ENCODE measurements around the gene RNF5.
"Not testable (repeated sequence)": the region's sequence is repeated elsewhere in the genome, so short reads cannot be mapped to it uniquely, and the experiment has no call there.

Gene RNF5

GRCh38 chr6:32190911-32191677, 12.9 kb downstream of the RNF5 start:
- no peak for DNase-seq

DNA sequence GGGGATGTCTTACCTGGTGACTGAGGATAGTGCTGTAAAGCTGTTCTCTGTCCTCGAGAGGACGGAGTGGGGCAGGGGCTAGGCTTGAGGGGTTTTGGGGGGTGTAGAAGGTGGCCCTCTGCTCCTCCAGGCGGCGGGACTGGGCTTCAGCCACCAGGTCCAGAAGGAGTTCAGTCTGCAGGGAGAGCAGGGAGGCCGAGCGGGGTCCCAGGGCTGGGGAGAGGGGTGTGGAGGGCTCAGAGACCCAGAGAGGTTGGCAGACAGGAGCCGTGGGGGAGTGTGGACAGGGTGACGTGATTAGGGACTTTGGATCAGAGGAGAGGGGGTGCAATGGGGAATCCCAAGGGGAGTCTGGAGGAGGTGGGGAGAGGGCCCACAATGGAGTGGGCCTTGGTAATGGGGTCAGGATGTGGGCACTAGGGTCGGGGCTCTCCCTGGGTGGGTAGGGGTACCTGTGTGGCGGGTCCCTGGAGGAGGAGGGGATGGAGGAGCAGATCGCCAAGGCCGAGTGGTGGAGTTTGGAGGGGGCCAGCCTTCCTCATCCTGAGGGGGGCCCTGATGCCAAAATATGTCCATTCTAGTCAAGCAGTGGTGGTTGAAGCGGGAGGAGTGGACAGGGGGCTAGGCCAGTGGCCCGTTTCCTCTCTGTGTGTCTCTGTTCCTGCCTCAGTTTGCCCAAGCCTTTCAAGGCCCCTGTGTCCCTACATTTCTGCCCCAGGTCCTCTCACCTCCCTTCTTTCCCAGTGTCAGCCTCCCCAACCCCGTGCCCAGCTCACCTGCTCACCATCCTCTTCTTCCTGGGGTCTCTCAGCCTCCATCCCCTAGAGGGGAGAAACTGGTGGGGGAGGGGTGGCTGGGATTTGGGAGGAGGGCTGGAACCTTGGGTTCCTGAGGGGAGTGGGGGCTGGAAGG, 13.7 kb downstream of the RNF5 start:
- DNase-seq = no peak

DNA sequence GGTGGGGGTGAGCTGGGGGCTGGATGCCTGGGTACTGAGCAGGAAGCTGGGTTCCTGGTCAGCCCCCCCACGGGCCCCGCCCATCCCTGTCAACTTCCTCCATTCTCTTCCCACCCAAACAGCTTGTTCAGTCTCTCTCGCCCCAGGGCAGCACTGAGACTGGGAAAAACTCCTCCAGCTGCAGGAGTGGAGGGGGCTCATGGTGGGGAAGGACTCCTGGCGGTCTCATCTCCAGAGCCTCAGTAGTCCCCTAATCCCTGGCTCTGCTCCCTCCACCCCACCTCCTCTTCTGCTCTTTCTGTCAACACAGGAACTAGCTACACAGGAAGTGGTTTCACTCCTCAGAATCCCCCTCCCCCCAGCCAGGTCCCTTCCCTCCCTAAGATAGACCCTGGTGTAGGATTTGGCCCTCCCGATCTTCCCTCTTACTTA, 14.4 kb downstream of the RNF5 start, which contains the start of gene GPSM3:
TSS of gene GPSM3 (minus strand) at position 36 of the 432 bp plus-strand sequence. CDS start 130 bp downstream, outside the sequence.
- DNase-seq = no peak

- DNase-seq = not testable (repeated sequence)
Observed at GRCh38 chr6:32193096-32193495, 14.9 kb downstream of the RNF5 start.

DNA sequence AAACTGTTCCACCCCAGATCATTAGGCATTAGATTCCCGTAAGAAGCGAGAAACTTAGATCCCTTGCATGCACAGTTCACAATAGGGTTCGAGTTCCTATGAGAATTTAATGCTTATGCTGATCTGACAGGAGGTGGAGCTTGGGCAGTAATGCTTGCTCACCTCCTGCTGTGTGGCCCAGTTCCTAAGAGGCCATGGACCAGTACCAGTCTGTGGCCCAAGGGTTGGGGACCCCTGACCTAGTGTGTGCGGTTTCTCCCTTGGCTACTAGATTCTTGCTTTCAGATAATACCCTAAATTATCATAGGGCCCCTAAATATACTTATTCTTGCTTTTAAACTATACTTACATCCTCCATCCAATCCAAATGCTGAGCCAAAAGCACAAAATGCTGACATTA, 16.2 kb downstream of the RNF5 start:
- no peak for DNase-seq

DNA sequence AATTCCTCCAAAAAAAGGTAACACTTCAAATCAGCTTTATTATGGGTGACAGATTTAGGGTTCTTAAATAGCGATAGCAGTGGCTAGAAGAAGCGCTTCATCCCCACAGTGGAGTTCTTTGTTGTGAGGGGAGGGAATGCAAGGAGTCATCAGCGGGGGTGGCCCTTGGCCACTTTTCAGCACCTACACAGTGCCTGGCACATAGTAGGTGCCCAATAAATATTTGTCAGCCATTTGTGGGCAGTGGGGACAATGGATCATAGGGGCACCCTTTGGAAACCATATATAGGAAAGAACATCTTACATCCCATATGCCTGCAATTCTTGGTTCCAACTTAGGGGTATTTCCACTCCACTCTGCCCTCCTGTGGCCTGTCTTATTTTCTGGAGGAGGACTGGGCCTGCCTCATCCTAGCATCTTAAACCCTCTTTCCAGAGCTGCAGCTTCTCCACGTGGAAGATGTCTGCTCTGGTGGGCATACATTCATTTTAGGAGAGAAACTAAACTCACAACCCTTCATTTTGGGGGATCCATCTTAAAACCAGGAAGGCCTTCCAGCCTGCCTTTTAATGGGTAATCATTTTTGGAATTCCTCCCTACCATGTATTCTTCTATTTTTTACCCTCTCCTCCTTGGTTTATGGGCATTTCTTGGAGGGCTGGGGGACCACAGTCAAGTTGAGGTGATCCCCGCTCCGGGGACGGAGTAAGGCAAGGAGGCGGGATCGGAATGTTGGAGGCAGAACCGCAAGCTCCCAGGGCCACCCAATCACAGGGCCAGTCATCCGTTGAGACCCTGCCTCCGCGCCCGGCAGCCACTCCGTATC, 16.8 kb downstream of the RNF5 start:
- no peak for DNase-seq

DNA sequence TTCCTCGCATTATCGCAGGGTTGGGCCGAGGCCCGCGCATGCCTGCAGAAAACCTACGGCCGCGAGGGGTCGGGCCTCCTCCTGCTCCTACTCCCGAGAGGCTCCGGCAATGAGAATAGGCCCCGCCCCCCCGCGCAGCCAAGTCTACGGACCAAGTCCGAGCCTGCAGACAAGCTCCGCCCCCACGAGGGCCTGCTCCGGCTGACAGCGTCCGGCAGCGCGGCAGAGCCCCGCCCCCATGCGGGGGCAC, 17.4 kb downstream of the RNF5 start:
- DNase-seq = peak; percentile 99

- peak; percentile 83 for DNase-seq
Observed at GRCh38 chr6:32195902-32196681, 17.9 kb downstream of the RNF5 start.

DNA sequence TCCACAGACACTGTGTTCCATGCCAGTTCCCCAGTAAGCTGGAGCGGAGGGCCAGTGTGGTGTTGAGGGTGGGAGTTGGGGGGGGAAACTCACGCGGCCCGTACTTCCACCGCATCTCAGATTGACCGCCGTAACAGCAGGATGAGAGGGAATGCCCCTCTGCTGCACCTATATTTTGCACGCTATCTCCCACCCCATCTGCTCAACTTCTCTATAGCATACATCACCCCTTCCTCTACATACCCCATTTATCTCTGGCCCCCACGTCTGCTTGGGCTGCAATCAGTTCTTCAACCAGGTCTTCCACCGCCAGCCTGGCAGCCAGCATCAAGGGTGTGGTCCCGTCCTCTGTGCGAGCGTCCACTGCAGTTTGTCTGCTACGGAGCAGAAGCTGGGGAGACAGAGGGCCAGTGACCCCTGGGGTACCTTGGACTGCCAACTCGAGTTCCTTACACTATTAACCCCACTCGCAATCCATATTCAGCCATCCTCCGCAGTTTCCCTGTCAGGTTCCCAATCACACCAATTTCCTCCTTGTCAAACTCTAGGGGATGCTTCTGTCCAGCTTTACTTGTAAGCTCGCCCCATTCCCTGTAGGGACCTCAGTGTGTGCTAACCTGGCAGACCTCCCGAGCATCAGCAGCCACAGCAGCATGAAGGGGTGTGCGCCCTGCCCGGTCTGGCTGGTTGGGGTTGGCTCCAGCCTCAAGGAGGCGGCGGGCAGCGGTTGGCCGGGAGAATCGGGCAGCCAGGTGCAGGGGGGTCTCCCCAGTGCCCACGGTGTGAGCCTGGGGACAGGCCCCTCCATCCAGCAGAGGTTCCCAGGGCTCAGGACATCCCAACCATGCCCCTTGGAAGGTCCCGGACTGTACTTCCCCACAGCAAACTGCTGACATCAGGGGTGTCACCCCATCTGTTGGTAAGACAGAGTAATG, 18.7 kb downstream of the RNF5 start:
- DNase-seq = no peak

DNA sequence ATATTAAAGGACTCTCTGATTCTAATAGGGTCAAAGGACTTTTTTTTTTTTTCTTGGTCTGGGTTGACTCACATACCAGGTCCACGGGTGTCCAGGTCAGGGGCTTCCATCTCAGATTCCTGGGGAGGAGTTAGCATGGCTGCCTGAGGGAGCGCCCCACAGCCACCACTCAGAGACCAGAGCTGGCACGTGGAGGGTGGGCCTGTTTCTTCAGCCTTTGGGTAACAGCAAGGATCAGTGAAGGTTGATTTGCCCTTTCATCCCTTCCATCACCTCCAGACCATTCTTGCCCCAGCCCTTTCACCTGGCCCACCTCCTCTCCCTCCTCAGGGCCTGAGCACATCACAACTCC, 20.1 kb downstream of the RNF5 start:
- no peak for DNase-seq

DNA sequence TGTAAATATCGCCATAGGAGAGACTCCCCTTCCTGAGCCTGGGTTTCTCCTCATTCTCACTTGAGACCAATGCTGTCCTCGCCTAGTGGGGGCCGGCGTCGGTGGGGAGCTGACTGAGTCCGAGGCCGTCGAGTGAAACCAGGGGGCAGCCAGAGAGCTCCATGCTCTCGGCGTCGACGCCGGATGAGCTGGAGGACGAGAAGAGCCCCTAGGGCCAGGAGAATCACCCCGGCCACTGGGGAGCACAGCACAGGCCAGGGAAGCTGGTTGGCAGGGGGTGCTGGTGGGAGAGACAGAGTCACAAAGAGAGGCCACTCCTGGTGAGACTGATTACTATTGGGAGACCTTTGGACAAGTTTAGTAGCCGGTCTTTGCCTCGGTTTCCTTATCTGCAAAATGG, 20.7 kb downstream of the RNF5 start:
- DNase-seq = no peak

- no peak for DNase-seq
Observed at GRCh38 chr6:32200711-32201475, 22.7 kb downstream of the RNF5 start.

DNA sequence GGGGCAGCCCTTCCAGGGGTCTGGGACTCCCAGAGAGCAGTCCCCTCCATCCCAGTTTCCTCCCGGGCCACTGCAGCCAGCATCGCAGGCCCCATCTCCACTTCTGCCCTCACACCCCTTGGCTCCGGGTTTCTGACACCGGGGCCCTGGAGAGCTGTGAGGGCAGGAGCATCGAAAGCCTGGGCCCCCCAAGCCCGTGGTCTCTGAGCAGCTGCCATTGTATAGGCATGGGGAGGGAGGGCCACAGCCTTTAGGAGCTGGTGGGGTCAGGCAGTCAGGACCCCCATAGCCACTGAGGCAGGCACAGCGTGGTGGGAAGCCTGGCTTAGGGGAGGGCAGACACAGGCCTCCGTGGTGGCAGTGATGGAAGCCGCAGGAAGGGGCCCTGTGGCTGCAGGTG, 24.0 kb downstream of the RNF5 start:
- no peak for DNase-seq

DNA sequence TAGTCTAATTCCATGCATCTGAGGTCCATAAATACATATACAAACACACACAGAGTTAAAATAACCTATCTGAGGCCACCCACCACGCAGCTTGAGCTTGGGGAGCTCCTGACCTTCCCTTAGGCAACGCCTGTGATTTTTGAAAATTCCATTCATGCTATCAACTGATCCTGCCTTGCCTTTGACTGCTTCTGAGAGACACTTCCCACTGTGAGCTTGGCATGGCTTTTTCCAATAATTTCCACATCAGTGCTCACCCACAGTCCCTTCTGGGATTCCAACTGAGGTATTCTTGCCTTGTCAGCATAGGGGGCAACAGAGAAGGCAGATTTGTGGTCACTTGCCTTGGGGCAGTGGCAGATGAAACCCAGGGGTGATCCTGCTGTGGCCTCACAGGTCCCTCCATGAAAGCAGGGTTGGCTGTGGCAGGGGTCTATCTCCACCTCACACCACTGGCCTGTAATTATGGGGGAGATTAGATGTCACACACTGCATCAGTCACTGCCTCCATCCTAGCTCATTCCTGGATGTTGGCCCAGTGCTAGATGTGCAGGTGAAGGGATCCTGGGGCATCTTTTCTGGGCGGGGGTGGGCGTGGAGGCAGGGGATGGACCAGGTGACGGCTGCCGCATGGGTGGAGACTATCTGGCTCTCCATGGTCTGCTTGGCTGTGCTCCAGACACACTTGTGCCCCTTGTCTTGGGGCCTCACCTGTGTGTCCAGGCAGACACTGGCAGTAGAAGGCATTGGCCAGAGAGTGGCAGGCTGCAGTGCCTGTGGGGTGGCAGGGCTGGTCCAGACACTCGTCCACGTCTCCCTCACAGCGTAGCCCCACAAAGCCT, 25.4 kb downstream of the RNF5 start:
- peak; percentile 30 for DNase-seq

- DNase-seq = no peak
Observed at GRCh38 chr6:32204268-32204715, 26.1 kb downstream of the RNF5 start.

GRCh38 chr6:32208996-32209395, 30.8 kb downstream of the RNF5 start:
- no peak for DNase-seq

DNA sequence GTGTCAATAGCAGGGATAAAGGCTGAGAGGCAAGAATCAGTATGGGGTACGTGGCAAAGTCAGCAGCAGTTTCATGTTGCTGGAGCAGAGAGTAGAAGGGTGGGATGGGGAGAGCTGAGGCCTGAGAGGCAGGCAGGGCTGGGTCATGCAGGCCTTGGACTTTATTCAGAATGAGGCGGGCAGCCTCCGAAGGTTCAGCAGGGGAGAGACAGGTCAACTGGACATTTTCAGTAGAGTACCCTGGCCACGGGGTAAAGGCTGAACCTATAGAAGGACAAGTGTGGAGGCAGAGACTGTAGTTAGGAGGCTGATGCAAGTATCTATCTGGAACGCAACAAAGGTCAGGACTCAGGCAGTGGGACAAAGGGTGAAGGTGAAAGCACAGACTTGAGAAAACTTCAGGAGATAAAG, 32.0 kb downstream of the RNF5 start:
- no peak for DNase-seq

- not testable (repeated sequence) for DNase-seq
Observed at GRCh38 chr6:32211432-32211831, 33.2 kb downstream of the RNF5 start.

DNA sequence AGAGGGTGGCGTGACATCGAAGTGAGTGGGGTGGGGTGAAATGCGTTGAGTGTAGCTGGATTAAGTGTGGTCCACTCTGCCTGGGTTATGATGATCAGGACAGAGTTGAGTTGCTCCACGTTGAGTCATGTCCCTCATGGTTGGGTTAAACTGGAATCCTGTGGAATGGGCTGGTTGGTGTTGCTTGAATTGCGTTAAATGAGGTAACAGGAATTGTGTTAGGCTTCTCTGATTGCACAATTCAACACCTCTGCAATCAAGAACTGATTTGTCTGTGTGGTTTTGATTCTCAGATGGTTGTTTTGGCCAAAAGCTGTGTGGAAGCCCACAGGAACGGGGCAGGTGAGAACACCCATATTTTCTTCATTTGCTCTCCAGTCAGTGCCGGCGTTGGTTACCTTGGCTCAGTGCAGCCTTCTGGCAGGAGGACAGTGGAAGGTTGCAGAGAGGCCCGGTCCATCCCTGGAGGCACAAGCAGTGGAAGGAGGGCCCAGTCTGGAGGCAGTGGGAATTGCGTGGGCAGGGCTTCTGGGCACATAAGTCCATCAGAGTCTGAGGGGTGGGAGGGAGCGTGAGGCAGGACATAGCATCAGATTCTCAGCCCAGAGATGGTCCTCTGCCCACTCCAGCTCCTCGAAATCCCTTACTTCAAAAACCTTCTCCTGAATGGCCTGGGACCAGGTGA, 34.0 kb downstream of the RNF5 start:
- DNase-seq = no peak
